ENCODE results near the gene MEIS2.

DNA sequence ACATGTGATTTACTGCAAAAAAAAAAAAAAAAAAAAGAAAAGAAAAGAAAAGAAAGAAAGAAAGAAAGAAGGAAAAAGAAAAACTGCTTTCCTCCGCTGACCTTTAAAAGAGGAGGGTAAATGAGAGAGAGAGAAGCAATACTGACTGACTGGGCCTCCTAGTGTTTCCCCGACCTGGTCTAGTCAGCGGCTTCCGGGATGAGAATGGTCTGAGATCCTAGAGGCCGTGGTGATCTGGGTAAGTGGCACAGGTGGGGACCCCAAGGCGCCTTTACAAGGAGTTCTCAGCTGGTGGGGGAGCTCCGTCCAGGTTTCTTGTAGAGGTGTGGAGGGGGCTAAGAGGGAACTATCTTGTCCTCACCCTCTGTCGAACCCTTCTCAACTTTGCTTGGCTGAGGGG, 223.1 kb downstream of the MEIS2 start:
- TF ChIP-seq, protein P1, sequence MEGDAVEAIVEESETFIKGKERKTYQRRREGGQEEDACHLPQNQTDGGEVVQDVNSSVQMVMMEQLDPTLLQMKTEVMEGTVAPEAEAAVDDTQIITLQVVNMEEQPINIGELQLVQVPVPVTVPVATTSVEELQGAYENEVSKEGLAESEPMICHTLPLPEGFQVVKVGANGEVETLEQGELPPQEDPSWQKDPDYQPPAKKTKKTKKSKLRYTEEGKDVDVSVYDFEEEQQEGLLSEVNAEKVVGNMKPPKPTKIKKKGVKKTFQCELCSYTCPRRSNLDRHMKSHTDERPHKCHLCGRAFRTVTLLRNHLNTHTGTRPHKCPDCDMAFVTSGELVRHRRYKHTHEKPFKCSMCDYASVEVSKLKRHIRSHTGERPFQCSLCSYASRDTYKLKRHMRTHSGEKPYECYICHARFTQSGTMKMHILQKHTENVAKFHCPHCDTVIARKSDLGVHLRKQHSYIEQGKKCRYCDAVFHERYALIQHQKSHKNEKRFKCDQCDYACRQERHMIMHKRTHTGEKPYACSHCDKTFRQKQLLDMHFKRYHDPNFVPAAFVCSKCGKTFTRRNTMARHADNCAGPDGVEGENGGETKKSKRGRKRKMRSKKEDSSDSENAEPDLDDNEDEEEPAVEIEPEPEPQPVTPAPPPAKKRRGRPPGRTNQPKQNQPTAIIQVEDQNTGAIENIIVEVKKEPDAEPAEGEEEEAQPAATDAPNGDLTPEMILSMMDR (conservative IDR thresholded peaks at IDR 0.05; ENCODE audit: low read depth, low read length) = no peak
- no peak for TF ChIP-seq EZH2 (IDR thresholded peaks at IDR 0.05; ENCODE audit: borderline replicate concordance, low read depth, low read length, poor library complexity, severe bottlenecking)

Data from A673 (cell line).